Measurements from ENCODE around the gene PDPK1.
"Not testable (repeated sequence)": the region's sequence is repeated elsewhere in the genome, so short reads cannot be mapped to it uniquely, and the experiment has no call there.

PDPK1 gene

GRCh38 chr16:2620870-2621269 lies 83.0 kb downstream of the PDPK1 start:
- not testable (repeated sequence) for DNase-seq

GRCh38 chr16:2621395-2621794 lies 83.6 kb downstream of the PDPK1 start:
- DNase-seq: not testable (repeated sequence)

- DNase-seq: not testable (repeated sequence)
Measured at GRCh38 chr16:2627075-2627474, 89.3 kb downstream of the PDPK1 start.

GRCh38 chr16:2631203-2631602 lies 93.4 kb downstream of the PDPK1 start:
- not testable (repeated sequence) for DNase-seq

GRCh38 chr16:2632291-2632690 lies 94.5 kb downstream of the PDPK1 start:
- DNase-seq: not testable (repeated sequence)

- DNase-seq: not testable (repeated sequence)
Measured at GRCh38 chr16:2639071-2639721, 101.4 kb downstream of the PDPK1 start.

- DNase-seq: not testable (repeated sequence)
Measured at GRCh38 chr16:2639722-2640072, 101.9 kb downstream of the PDPK1 start.

GRCh38 chr16:2642561-2642960 lies 104.7 kb downstream of the PDPK1 start:
- not testable (repeated sequence) for DNase-seq

GRCh38 chr16:2644754-2645453 lies 107.1 kb downstream of the PDPK1 start:
- DNase-seq: not testable (repeated sequence)

- DNase-seq: not testable (repeated sequence)
Measured at GRCh38 chr16:2651268-2651871, 113.5 kb downstream of the PDPK1 start.
